ENCODE data around the gene LAMA3. TPM values are rescaled to one million over a fixed set of nuclear protein-coding genes. Genes with fewer than 3 reads are reported as not detected.

The LAMA3 gene
- total and polyA plus RNA-seq, 2 donors (not counting 3 experiments of a cell fraction or from before 2014, with no cell fraction given) = 2.6 to 12.3 TPM

DNA sequence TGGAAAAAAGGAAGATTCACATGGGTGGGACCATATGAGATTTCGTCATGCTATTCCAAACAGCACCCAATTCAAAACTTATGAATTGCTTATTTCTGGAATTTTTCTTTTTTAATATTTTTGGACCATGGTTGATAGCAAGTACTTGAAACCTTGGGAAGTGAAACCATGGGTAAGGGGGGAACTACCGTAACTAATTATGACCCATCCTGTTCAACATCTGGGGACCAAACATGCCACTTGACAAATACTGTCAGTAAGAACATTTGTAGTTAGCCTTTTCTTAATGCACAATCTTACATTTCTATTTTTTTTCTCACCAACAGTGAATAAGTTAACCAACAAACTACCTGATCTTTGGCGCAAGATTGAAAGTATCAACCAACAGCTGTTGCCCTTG, 219.6 kb downstream of the LAMA3 start:
- POLR2A ChIA-PET = no interaction called here
- BruUV-seq (replicated peaks) = no TSS peak

More for the DNA sequence above, 219.6 kb downstream of the LAMA3 start:
- no peaks in the 10 kb centered on the region for H4K20me1 ChIP-seq (replicated peaks; ENCODE audit: control insufficient read depth, extremely low read depth, insufficient read depth, low read length)
- dilution Hi-C loops (cut with MboI; ENCODE audit: extremely low pct_ligation_motif_present, low sequenced_read_pairs) (no loop called here), intact Hi-C loops (cut with micrococcal nuclease) (no loop called here)
- H3K9me3 ChIP-seq (replicated peaks; ENCODE audit: control insufficient read depth, insufficient read depth, low read length) = no peaks in the 10 kb centered on the region
- TF ChIP-seq, protein P1, sequence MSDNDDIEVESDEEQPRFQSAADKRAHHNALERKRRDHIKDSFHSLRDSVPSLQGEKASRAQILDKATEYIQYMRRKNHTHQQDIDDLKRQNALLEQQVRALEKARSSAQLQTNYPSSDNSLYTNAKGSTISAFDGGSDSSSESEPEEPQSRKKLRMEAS (IDR thresholded peaks at IDR 0.05; ENCODE audit: insufficient read depth, insufficient read length) = no peak
- TF ChIP-seq, protein P2, sequence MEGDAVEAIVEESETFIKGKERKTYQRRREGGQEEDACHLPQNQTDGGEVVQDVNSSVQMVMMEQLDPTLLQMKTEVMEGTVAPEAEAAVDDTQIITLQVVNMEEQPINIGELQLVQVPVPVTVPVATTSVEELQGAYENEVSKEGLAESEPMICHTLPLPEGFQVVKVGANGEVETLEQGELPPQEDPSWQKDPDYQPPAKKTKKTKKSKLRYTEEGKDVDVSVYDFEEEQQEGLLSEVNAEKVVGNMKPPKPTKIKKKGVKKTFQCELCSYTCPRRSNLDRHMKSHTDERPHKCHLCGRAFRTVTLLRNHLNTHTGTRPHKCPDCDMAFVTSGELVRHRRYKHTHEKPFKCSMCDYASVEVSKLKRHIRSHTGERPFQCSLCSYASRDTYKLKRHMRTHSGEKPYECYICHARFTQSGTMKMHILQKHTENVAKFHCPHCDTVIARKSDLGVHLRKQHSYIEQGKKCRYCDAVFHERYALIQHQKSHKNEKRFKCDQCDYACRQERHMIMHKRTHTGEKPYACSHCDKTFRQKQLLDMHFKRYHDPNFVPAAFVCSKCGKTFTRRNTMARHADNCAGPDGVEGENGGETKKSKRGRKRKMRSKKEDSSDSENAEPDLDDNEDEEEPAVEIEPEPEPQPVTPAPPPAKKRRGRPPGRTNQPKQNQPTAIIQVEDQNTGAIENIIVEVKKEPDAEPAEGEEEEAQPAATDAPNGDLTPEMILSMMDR (IDR thresholded peaks at IDR 0.05; ENCODE audit: extremely low read depth in 1 of 2, insufficient read depth in 1 of 2, low read depth in 1 of 2, low read length in 2 of 2) = no peak
- no peak for TF ChIP-seq POLR2A (IDR thresholded peaks at IDR 0.05; ENCODE audit: low read depth, low read length)
- TF ChIP-seq GATA2 (IDR thresholded peaks at IDR 0.05; ENCODE audit: insufficient read depth, insufficient read length, low read depth, low read length) = no peak
- TF ChIP-seq MYC (IDR thresholded peaks at IDR 0.05; ENCODE audit: low read depth, low read length) = no peak
- no peak for TF ChIP-seq EZH2 (IDR thresholded peaks at IDR 0.05; ENCODE audit: borderline replicate concordance, low read depth, low read length, severe bottlenecking)
- no peak for TF ChIP-seq FOS (IDR thresholded peaks at IDR 0.05; ENCODE audit: borderline replicate concordance, insufficient read depth, low read length)
- no peak for TF ChIP-seq JUN (IDR thresholded peaks at IDR 0.05; ENCODE audit: borderline replicate concordance, insufficient read depth, insufficient read length, low read depth)
- no peak for TF ChIP-seq POLR2AphosphoS5 (IDR thresholded peaks at IDR 0.05; ENCODE audit: insufficient read depth, low read depth, low read length)
- H3K9ac ChIP-seq (replicated peaks; ENCODE audit: extremely low read depth, insufficient read depth, low read length) = no peak overlapping the region
- no peak overlapping the region for H3K4me2 ChIP-seq (ENCODE audit: insufficient read depth, low read length)
- DNase-seq (ENCODE audit: low read depth, low spot score) (no peak), FAIRE-seq (no peak)
- no peak overlapping the region for H3K27ac ChIP-seq (ENCODE audit: insufficient read depth, low read depth, low read length)
- H3K27me3 ChIP-seq (ENCODE audit: control insufficient read depth in 2 of 2, insufficient read depth in 2 of 2, low read length in 2 of 2) = no peaks in the 10 kb centered on the region
- H3K4me1 ChIP-seq (ENCODE audit: control insufficient read depth, extremely low read depth, insufficient read depth, low read length) = peaks cover 7% of the 10 kb centered on the region
- H3K79me2 ChIP-seq (ENCODE audit: control insufficient read depth, insufficient read depth, low read length) = no peaks in the 10 kb centered on the region
- CTCF ChIA-PET = interaction anchor here (2.4 kb wide), 1 partner anchor 10 kb away, joined by 7 read pairs; no protein-coding TSS in a partner anchor
- no peak overlapping the region for H2AFZ ChIP-seq (ENCODE audit: low read depth, low read length)
- H3K9me1 ChIP-seq (replicated peaks; ENCODE audit: control insufficient read depth, extremely low read depth, insufficient read depth, low read length) = no peaks in the 10 kb centered on the region
- no peak overlapping the region for H3K4me3 ChIP-seq (replicated peaks in 1 of 3; ENCODE audit: insufficient read depth in 1 of 3, low read depth in 1 of 3, low read length in 3 of 3)
- peaks cover 0 to 3% of the 10 kb centered on the region in 2 experiments for H3K36me3 ChIP-seq (ENCODE audit: control insufficient read depth in 2 of 2, extremely low read depth in 1 of 2, insufficient read depth in 2 of 2, low read length in 2 of 2)

Measured in endothelial cell of umbilical vein (primary cell).